CD4-positive, alpha-beta T cell treated with Interleukin-15 for 4 hours (primary cell): ENCODE data around the gene FBXL17.

ENCODE experiments used
- DNase-seq: peaks from one replicate; pipeline ENCODE4 v3.0.0-alpha.2; 2020; ENCODE audit warnings: low spot score

The FBXL17 gene

DNA sequence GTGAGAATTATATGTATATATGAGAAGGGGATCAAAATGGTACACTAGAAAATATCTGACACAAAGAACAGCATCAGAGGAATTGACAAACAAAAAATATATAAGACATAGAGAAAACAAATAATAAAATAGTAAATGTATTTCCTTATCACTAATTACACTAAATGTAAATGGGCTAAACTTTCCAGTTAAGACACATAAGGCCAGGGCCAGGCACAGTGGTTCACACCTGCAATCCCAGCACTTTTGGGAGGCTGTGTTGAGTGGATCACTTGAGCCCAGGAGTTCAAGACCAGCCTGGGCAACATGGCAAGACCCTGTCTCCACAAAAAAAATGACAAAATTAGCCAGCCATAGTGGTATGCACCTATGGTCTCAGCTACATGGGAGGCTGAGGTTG, 8.5 kb downstream of the FBXL17 start:
- DNase-seq = no peak

DNA sequence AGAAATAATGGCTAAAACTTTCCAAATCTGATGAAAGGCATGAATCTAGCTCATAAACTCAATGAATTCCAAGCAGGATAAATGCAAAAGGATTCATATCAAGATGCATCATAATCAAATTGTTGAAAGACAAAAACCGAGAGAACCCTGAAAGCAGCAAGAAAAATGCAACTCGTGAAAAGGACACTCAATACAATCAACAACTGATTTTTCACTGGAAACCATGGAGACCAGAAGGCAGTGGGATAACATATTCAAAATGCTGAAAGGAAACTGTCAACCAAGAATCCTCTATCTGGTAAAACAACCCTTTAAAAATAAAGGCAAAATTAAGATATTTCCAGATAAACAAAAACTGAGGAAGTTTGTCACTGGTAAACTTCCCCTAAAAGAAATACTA, 9.5 kb downstream of the FBXL17 start:
- DNase-seq = no peak

DNA sequence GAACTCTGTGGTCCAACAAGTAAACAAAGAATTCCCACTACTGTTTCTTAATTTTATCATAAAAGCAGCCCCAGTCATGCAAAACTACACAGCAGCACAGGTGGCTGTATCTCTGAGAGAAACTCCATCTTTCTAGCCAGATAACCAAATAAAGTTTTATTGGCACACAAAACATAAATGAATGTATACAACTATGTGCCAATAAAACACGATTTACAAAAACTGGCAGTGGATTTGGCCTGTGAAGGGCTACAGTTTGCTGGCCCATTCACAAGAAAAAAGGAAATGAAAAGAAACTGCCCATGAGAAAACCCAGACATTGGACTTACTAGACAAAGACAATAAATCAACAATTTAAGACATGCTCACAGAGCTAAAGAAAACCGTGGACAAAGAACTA, 10.6 kb downstream of the FBXL17 start:
- DNase-seq = no peak

DNA sequence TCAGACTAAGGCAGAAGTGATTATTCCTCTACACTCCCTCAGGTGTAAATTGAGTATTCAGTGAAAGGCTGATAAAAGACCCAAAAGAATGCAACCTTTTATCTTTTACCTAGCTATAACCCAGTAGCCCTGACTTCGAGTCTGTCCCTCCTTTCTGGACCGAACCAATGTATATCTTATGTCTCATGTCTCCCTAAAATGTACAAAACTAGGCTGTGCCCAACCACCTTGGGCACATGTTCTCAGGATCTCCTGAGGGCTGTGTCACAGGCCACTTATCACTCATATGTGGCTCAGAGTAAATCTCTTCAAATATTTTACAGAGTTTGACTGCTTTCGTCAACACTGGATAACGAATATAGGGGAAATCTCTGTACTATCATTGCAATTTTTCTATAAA, 12.7 kb downstream of the FBXL17 start:
- DNase-seq = no peak

- no peak for DNase-seq
Measured at GRCh38 chr5:108367679-108368334, 14.1 kb downstream of the FBXL17 start.

DNA sequence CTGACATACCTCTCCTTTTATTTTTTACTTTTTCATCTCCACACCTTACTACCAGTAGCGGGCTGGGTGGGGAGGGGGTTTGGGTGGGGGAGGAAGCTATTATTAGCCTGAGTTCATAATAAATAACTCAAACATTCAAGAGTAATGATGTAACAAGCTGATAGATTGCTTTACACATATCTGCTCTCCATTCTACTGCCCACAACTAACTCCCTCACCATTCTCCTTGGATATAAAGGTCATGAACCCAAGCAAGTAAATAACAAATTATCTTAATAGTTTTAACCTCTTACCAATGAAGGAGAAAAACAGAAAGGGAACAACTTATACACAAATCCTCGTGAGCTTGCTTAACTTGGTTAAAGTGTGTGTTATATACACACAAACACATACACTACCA, 15.4 kb downstream of the FBXL17 start:
- no peak for DNase-seq

GRCh38 chr5:108361771-108362170, 20.1 kb downstream of the FBXL17 start:
- no peak for DNase-seq

GRCh38 chr5:108361239-108361638, 20.7 kb downstream of the FBXL17 start:
- no peak for DNase-seq

DNA sequence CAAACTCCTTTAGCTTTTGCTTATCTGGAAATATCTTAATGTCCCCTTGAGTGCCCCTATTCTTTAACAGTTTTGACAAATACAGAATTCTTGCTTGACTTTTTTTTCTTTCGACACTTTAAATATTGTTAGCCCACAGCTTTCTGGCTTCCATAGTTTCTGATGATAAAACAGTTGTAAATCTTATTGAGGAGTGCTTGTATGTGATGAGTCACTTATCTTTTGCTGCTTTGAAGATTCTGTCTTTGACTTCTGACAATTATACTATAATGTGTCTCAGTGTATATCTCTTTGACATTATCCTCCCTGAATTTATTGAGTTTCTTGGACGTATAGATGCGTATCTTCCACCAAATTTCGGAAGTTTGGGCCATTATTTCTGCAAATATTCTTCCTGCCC, 21.6 kb downstream of the FBXL17 start:
- no peak for DNase-seq

GRCh38 chr5:108356286-108356685, 25.6 kb downstream of the FBXL17 start:
- DNase-seq = no peak

DNA sequence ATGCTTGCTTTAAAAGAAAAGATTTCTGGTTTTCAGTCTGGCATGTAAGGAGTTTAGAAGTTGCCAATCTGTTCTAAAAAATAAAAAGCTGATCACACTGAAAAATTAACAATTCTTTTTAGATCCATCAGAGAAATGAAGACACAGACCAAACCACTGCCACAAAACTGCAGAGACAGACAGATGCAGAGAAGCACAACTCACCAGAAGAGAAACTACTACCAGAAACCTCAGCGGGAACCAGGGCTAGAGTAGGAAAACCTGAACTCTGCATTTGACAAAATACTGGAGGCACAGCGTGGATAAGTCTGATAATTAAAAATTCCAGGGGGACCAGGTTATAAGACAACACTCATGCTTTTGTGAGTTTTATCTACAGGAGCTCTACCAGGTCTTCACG, 28.8 kb downstream of the FBXL17 start:
- no peak for DNase-seq

DNA sequence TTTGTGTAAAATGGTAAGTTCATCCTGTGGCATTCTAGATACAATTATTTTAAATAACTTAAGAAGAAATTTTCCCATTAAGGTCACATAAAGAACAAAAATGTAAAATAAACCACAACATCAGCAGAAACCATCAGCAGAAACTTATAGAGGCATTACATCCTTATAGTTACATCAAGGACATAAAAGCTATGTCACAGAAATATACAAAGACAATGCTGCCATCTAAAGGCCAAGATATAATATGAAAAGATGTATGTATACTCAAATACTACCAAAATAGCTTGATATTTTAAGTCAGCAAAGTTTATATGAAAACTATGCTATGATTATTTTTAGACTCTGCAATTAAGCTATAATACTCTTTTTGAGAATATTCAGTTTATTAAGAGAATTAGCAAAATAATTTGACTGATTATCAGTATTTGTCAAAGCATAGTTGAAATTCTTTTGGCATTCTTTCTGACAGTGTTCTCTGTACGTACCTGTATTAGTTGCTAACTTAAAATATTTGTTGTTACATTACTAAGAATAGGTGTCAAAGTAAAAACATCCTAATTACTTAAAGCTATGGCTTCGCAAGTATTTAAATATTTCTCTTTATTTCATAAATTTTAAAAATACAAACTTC, 36.2 kb downstream of the FBXL17 start:
- DNase-seq = peak; percentile 46

DNA sequence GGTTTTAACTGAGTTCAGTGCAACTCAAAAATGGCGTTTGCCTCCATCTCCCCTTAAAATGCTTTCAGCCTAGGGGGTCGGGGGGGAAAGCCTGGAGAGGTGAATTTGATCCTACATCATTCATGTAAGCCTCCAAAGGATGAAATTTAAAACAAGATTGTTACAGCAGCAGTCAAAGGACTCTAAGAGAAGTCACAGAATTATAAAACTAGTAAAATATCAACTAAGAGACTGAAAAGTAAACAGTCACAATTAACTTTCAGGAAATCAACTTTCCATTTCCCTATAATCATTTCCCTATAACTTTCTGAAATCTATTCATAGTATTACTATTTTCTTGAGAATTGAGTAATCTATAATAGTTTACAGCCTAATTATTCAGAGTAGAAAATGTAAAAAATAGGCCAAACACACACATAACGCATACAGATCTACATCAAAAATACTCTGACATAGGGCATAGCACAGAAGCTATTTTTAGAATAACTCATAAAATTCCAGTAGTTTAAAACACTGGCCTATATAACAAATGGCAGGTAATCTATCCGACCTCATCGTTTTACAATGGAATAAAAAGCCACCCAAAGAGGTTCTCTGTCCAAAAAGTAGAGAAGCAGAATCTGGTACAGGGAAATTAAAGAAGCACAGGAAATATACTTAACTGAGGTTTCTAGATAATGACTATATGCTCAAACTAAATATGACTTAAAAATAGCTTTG, 37.6 kb downstream of the FBXL17 start:
- DNase-seq = no peak

DNA sequence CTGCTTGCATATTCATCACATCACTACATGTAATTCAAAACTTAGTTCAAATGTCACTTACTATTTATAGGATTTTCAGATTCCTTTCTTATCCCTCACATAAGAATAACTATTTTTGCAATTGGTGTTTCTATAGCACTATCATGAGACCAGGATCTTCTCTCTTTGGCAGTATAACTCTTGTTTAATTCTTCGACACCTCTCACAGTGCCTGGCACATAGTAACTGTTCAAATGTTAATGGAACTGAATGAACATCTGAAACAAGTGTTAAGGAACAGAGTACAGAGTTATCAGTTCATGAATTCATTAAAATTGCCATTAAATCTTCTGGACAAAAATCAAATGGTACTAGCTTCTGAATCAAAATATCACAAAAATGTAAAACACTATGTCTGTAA, 40.0 kb downstream of the FBXL17 start:
- DNase-seq = no peak

- no peak for DNase-seq
Measured at GRCh38 chr5:108340131-108340530, 41.8 kb downstream of the FBXL17 start.

GRCh38 chr5:108339220-108339619, 42.7 kb downstream of the FBXL17 start:
- no peak for DNase-seq

DNA sequence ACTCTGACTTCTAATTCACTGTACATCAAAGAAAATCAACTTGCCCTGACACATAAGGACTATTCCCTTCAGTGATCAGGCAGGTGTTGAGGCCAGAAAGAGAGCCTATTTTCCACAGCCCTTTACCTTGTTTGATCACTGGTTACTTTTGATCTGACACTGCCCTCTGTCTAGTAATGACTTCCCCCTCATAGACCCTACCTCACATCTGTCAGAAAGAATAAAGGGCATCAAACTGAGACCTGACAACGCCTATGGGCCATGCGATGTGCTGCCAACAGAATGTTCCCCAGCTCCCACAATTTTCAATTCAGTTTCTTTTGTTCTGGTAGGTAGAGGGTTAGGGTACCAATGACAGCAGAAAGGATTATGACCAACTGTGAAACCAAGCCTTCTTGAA, 47.7 kb downstream of the FBXL17 start:
- no peak for DNase-seq

DNA sequence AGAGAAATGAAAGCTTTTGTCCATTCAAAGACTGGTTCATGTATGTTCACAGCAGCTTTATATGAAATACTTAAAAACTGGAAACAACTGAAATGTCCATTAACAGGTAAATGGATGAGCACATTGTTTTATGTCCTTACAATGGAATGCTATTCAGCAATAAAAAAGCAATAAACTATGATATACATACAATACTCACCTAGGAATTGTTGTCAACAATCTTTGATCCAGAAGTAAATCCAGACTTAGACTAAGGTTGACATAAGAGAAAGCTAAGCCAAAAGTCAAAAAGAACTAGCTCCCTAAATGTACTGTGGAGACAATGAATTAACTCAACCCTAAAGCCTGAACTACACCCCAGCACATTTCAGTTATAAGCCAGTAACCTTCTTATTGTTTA, 54.9 kb downstream of the FBXL17 start:
- no peak for DNase-seq

GRCh38 chr5:108324886-108325285, 57.0 kb downstream of the FBXL17 start:
- no peak for DNase-seq

DNA sequence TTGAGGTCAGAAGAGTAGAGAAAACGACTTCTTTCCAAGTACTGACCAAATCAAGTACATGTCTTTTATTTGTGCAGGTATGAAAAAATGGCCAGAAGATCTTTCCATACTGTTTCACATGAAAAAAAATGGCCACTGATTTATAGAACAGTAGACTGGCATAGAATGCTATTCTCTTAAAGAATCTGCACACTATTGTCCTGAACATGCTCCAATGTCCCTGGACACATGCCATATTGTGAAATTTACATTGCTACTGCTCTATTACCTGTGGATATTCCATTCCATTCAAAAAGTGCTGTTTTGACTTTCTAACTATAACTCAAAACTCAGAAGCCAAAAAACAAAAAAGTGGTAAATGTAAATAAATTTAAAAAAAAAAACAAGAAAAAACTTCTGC, 60.6 kb downstream of the FBXL17 start:
- DNase-seq = no peak

DNA sequence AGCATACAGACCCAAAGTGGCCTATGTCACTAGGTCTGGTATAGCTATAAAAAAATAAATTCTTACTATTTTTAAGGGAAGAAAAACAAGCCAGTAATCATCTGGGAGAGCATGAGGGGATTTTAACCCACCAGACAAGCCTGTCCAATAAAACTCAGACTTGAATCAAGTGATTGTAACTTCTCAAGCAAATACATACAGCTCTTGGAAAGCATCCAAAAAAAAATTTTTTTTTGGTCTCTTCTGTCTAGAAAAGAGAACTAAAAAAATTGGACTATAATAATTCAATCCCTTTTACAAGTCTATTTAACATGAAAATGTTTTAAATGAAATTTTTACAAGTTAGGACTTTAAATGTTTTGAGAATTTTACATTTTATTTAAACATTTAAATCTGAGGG, 61.7 kb downstream of the FBXL17 start:
- no peak for DNase-seq

DNA sequence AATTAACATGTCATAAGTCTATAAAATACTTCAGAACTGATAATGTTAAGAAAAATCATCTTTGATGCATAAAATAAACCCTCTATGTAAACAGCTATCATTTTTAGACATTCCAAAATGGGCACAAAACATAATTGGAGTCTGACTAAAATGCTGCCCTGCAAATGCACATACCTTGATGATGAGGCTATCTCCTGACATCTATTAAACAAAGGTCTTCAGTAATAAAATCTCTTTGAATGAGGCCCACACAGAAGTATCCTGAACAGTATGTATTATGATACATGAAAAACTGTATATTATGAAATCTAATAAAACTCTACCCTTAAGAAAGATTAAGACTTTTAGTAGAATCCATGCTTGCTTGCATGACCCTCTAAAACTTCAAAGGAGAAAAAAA, 66.1 kb downstream of the FBXL17 start:
- no peak for DNase-seq

DNA sequence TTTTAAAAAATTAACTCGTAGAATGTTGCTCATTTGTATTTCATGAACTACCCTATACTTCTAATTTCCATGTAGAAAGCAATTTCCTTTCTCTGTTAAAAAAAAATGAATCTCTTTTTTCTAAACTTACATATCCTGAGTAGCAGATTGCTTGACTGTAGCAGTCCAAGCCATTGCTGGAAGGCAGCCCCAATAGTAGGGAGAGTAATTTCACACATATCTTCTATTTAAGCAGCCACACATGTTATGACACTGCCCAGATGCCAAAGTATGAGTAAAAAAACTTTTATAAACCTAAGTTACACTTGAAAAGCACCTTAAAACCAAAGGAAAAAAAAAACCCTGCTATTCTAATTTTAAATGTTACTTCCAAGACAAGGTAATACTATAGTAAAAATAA, 69.6 kb downstream of the FBXL17 start:
- DNase-seq = no peak

GRCh38 chr5:108311682-108312081, 70.2 kb downstream of the FBXL17 start:
- DNase-seq = no peak
